AG20443 (cell line): ENCODE data around the gene ATP9B.

Experiments
- DNase-seq: peaks from one replicate; pipeline ENCODE4 v3.0.0; 2012; ENCODE audit warnings: low spot score, mixed read lengths

The ATP9B gene

GRCh38 chr18:79068937-79069716 lies at the start of gene ATP9B:
ATP9B (plus strand) TSS chr18:79069394; CDS start chr18:79069411, 17 bp downstream.
- DNase-seq = peak; percentile 99

GRCh38 chr18:79019881-79020280 lies 49.3 kb upstream of the ATP9B start:
- DNase-seq = no peak

- DNase-seq = no peak
Measured at GRCh38 chr18:79022603-79023002, 46.6 kb upstream of the ATP9B start.

- no peak for DNase-seq
Measured at GRCh38 chr18:79026491-79026890, 42.7 kb upstream of the ATP9B start.

GRCh38 chr18:79030680-79031079 lies 38.5 kb upstream of the ATP9B start:
- DNase-seq = no peak

GRCh38 chr18:79042276-79042675 lies 26.9 kb upstream of the ATP9B start:
- no peak for DNase-seq

GRCh38 chr18:79043288-79043687 lies 25.9 kb upstream of the ATP9B start:
- no peak for DNase-seq

GRCh38 chr18:79046522-79046921 lies 22.7 kb upstream of the ATP9B start:
- DNase-seq = no peak

- DNase-seq = no peak
Measured at GRCh38 chr18:79047556-79048244, 21.5 kb upstream of the ATP9B start.

GRCh38 chr18:79048245-79048632 lies 21.0 kb upstream of the ATP9B start:
- no peak for DNase-seq

GRCh38 chr18:79049506-79049905 lies 19.7 kb upstream of the ATP9B start:
- DNase-seq = no peak

GRCh38 chr18:79050005-79050404 lies 19.2 kb upstream of the ATP9B start:
- DNase-seq = no peak

- DNase-seq = no peak
Measured at GRCh38 chr18:79056827-79057367, 12.3 kb upstream of the ATP9B start.

GRCh38 chr18:79058007-79058406 lies 11.2 kb upstream of the ATP9B start:
- no peak for DNase-seq

- DNase-seq = no peak
Measured at GRCh38 chr18:79062806-79063205, 6.4 kb upstream of the ATP9B start.

- no peak for DNase-seq
Measured at GRCh38 chr18:79064228-79064627, 5.0 kb upstream of the ATP9B start.

GRCh38 chr18:79065802-79066201 lies 3.4 kb upstream of the ATP9B start:
- DNase-seq = no peak

GRCh38 chr18:79067611-79068010 lies 1.6 kb upstream of the ATP9B start:
- DNase-seq = no peak

- DNase-seq = no peak
Measured at GRCh38 chr18:79068341-79068936, 755 bp upstream of the ATP9B start.

- peak; percentile 67 for DNase-seq
Measured at GRCh38 chr18:79069717-79070151, 540 bp downstream of the ATP9B start.

GRCh38 chr18:79070486-79070885 lies 1.3 kb downstream of the ATP9B start:
- no peak for DNase-seq

- DNase-seq = no peak
Measured at GRCh38 chr18:79071037-79071436, 1.8 kb downstream of the ATP9B start.
